Upper lobe of left lung (tissue), 6 donors: ENCODE measurements around the gene MAP4K2. TPM values are rescaled to one million over a fixed set of nuclear protein-coding genes. Genes with fewer than 3 reads are reported as not detected.

Experiments used
- ATAC-seq, 2 donors: fragments of 200-7000 bp; cut with Tn5 transposase; one replicate each; pipeline ENCODE4 v1.9.1; 2022; ENCODE audit warnings: mild to moderate bottlenecking in 2 of 2, moderate library complexity in 2 of 2; ENCODE audit not compliant: low FRiP score in 2 of 2
- DNase-seq, 2 donors: peaks; one replicate each; pipeline ENCODE4 v3.0.0-alpha.2; 2019 to 2020
- H3K27ac ChIP-seq, 4 donors: fragments of 200-600 bp; sonication (generic); one replicate each; pipeline ENCODE4 v1.5.1; 2016 to 2019
- H3K27me3 ChIP-seq, 4 donors: fragments of 200-600 bp; sonication (generic); one replicate each; pipeline ENCODE4 v1.5.1; 2017 to 2019
- H3K36me3 ChIP-seq, 4 donors: fragments of 200-600 bp; sonication (generic); one replicate each; pipeline ENCODE4 v1.5.1; 2016 to 2019
- H3K4me1 ChIP-seq, 4 donors: fragments of 200-600 bp; sonication (generic); one replicate each; pipeline ENCODE4 v1.5.1; 2018 to 2019
- H3K4me3 ChIP-seq, 4 donors: fragments of 200-600 bp; sonication (generic); one replicate each; pipeline ENCODE4 v1.5.1; 2017 to 2019; ENCODE audit warnings: mild to moderate bottlenecking in 2 of 4, moderate library complexity in 1 of 4
- H3K9me3 ChIP-seq, 4 donors: fragments of 200-600 bp; sonication (generic); one replicate each; pipeline ENCODE4 v1.5.1; 2018 to 2019
- EP300 ChIP-seq, 4 donors: sonication (generic); formaldehyde crosslinking; IDR thresholded peaks; one replicate each; pipeline ENCODE4 v1.5.1; 2017; ENCODE audit warnings: antibody characterized with exemption in 4 of 4, control low read depth in 2 of 4
- POLR2A ChIP-seq, 4 donors: fragments of 450-650 bp; IDR thresholded peaks; one replicate each; pipeline ENCODE4 v1.5.1; 2016 to 2017; ENCODE audit warnings: antibody characterized with exemption in 4 of 4, mild to moderate bottlenecking in 2 of 4
- POLR2AphosphoS5 ChIP-seq, 2 donors: sonication (generic); formaldehyde crosslinking; IDR thresholded peaks; one replicate each; pipeline ENCODE4 v1.5.1; 2017; ENCODE audit warnings: antibody characterized with exemption in 2 of 2
- WGBS, 2 donors: methylation state at CpG; one replicate each; pipeline ENCODE4 v1.1.5; 2017 to 2018; 5-methylcytosine and 5-hydroxymethylcytosine counted together
- total RNA-seq, 6 donors: library from RNA; depleted of rRNA in 4 of 6; stranded (reverse); fragments of >200 nt in 4 of 6; gene quantifications; one replicate each; pipeline versions ENCODE4 v1.1.0 to v1.2.1, GENCODE V29; 2016 to 2021
- TF ChIP-seq, protein P1 (sequence below), 6 experiments: fragments of 450-650 bp in 4 of 6; fragments of 200-600 bp in 2 of 6; sonication (generic) in 2 of 6; IDR thresholded peaks; one replicate each; pipeline ENCODE4 v1.5.1; 2016 to 2019; ENCODE audit warnings: antibody characterized with exemption in 6 of 6
- donor health status: DM: no; HTN: no; CAD: no; lungs with moderate emphysema.
- donor health status: DM: no; HTN: yes; CAD: no; lungs with severe emphysema.

Gene MAP4K2
- total RNA-seq, 6 donors from 2014 or later, result 19.0 to 84.7 (median 29.2) TPM

DNA sequence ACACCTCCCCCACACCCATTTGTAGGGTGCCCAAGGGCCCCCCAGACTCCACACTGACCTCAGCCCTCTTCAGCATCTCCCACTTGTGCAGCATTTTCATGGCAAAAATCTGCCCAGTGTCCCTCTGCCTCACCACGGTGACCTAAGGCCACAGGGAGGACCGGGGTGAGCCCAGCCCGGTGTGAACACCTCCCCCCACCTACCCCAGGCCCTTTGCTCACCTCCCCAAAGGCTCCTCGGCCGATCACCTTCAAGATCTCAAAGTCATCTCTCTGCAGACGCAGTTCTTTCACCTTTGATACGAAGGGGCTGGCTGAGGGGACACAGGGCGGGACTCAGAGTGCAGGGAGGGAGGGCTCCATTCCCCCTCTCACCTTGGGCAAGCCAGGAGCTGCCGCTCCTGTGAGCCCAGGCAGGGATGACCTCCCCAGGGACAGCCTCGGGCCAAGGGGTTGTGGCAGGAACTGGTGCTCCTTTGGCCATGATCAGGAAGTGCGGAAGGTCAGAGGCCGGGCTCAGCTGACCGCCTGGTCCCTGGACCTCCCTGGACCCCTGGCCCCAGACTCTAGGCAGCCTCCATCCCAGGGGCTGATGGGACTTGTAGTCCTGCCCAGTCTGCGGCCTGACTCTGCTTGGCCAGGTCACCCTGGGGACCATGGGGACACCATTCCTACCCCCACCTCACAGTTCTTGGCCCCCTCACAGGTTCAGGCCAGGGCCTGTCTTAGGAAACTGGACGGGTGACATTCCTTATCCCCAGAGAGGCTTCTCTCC is 38.8 kb upstream of the MAP4K2 start:
- TF ChIP-seq POLR2A (IDR thresholded peaks at IDR 0.05), result no peak
- TF ChIP-seq, protein P1, sequence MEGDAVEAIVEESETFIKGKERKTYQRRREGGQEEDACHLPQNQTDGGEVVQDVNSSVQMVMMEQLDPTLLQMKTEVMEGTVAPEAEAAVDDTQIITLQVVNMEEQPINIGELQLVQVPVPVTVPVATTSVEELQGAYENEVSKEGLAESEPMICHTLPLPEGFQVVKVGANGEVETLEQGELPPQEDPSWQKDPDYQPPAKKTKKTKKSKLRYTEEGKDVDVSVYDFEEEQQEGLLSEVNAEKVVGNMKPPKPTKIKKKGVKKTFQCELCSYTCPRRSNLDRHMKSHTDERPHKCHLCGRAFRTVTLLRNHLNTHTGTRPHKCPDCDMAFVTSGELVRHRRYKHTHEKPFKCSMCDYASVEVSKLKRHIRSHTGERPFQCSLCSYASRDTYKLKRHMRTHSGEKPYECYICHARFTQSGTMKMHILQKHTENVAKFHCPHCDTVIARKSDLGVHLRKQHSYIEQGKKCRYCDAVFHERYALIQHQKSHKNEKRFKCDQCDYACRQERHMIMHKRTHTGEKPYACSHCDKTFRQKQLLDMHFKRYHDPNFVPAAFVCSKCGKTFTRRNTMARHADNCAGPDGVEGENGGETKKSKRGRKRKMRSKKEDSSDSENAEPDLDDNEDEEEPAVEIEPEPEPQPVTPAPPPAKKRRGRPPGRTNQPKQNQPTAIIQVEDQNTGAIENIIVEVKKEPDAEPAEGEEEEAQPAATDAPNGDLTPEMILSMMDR (IDR thresholded peaks at IDR 0.05), result no peak
- no peak for TF ChIP-seq EP300 (IDR thresholded peaks at IDR 0.05)
- no peak for TF ChIP-seq POLR2AphosphoS5 (IDR thresholded peaks at IDR 0.05)
- Histone ChIP-seq H3K9me3 (no peaks in the 10 kb centered on the region), H3K27me3 (no peaks in the 10 kb centered on the region), H3K27ac (peak overlapping the region; percentile 77 to 88 (median 79)), H3K36me3 (peaks cover 0 to 22% (median 16%) of the 10 kb centered on the region in 4 donors), H3K4me1 (peaks cover 8 to 35% (median 23%) of the 10 kb centered on the region in 4 donors), H3K4me3 (no peak overlapping the region)
- DNase-seq (peak in 1 of 2 donors; percentile 51), ATAC-seq (no peak)
- WGBS, 2 donors, result 87% methylated on average over 8 to 14 of the region's 15 CpGs

DNA sequence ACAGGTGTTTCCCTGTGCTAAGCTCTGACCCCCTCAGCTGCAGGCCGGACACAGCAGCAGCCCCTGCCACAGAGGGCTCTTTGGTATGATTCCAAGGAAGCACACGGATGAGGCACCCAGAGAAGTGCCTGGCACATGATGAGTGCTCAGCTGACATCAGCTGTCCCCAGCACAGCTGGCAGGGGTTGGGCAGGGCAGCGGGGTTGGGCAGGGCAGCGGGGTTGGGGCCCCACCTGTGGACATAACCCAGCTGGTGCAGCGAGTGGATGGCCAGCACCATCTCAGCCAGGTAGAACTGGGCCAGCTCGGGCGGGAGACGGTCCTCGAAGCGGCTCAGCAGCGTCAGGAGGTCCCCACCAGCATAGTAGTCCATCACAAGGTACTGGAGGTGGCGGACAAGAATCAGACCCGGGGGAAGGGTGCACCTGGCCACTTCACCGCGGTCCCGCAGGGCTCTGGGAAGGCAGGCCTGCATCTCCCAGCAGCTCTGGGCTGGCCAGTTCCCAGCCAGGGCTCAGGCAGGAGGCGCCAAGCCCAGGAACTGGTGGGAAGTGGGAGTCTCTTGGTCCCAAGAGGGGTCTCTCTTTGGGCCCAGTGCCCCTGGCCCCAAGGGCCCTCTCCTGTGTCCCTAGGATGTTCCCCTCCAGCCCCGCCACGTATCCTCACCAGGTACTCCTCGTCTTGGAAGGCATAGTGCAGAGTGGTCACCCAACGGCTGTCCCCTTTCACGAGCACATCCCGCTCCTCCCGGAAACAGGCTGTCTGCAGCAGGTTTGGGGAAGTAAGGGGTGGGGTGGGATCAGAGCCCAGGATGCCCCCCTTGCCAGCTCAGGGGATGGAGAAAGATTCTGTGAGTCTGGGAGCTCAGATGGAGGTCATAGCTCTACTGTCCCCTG is 37.1 kb upstream of the MAP4K2 start:
- Histone ChIP-seq H3K4me1 (peaks cover 5 to 28% (median 21%) of the 10 kb centered on the region in 4 donors), H3K27me3 (no peaks in the 10 kb centered on the region), H3K27ac (no peak overlapping the region), H3K9me3 (no peaks in the 10 kb centered on the region), H3K4me3 (no peak overlapping the region), H3K36me3 (peaks cover 0 to 32% (median 19%) of the 10 kb centered on the region in 4 donors)
- DNase-seq (peak in 1 of 2 donors; percentile 75), ATAC-seq (no peak)
- TF ChIP-seq, protein P1 (IDR thresholded peaks at IDR 0.05), result no peak
- TF ChIP-seq POLR2AphosphoS5 (IDR thresholded peaks at IDR 0.05), result no peak
- TF ChIP-seq EP300 (IDR thresholded peaks at IDR 0.05), result no peak
- TF ChIP-seq POLR2A (IDR thresholded peaks at IDR 0.05), result no peak
- 89 to 95% methylated on average over 17 to 24 of the region's 24 CpGs for WGBS, 2 donors

DNA sequence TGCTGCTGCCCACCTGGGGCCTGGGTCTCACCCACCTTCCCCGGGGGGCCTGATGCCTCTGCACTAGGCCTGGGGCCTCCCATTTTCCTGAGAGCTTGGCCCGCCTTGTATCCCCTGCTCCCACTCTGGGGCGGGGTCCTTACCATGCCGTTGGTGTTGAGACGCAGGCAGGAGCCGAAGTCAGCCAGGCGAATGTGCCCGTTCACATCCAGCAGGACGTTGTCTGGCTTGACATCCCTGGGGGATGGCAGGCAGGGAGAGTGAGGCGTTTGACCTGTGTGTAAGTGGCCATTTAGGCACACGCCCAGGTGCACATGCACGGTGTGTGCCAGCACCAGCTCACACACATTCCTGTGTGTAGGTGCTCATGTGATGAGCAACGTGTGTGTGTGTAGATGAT is 36.3 kb upstream of the MAP4K2 start:
- ATAC-seq, result no peak
- Histone ChIP-seq H3K36me3 (peaks cover 0 to 36% (median 22%) of the 10 kb centered on the region in 4 donors), H3K27ac (no peak overlapping the region), H3K9me3 (no peaks in the 10 kb centered on the region), H3K27me3 (no peaks in the 10 kb centered on the region), H3K4me3 (no peak overlapping the region), H3K4me1 (peaks cover 0 to 22% (median 16%) of the 10 kb centered on the region in 4 donors)
- 92 to 95% methylated on average over 5 to 13 of the region's 13 CpGs for WGBS, 2 donors
- TF ChIP-seq POLR2A (IDR thresholded peaks at IDR 0.05), result no peak
- no peak for DNase-seq

DNA sequence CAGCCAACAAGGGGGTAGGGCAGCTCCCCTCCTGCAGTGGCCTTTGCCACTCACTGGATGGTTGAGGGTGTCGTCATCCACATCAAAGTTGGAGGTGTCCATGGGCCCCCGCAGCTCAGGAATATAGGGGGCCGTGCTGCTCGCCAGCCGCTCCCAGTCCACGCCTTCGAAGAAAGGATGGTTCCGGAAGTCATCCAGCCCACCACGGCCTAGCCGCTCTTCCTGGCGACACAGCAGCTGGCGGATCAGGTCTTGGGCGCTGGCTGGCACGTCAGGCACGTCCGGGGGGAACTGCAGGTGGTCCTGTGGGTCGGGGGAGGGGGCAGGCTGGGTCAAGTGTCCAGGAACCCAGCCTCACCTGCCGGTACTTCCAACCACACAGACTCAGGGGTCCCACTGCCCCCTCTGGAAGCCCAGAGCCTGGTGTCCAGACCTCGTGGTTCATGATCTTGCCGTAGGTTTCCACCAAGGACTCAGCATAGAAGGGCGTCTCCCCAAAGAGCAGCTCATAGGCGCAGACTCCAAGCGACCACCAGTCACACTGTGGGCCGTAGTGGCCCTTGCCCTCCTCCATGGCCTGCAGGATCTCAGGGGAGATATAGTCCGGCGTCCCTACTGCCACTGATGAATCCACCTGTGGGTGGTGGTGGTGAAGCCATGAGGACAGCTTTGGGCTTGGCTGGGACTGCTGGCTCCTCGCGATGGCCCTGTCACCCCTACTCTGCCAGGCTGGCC is 35.8 kb upstream of the MAP4K2 start:
- Histone ChIP-seq H3K4me3 (no peak overlapping the region), H3K27me3 (no peaks in the 10 kb centered on the region), H3K4me1 (peaks cover 0 to 17% (median 11%) of the 10 kb centered on the region in 4 donors), H3K9me3 (no peaks in the 10 kb centered on the region), H3K27ac (no peak overlapping the region), H3K36me3 (peaks cover 0 to 41% (median 25%) of the 10 kb centered on the region in 4 donors)
- WGBS, 2 donors, result 91 to 93% methylated on average over 13 to 28 of the region's 28 CpGs
- DNase-seq (peak in 1 of 2 donors; percentile 49), ATAC-seq (no peak)
- TF ChIP-seq POLR2A (IDR thresholded peaks at IDR 0.05) (no peak), EP300 (IDR thresholded peaks at IDR 0.05) (no peak), POLR2AphosphoS5 (IDR thresholded peaks at IDR 0.05) (no peak)
- TF ChIP-seq, protein P1 (IDR thresholded peaks at IDR 0.05), result no peak
